H1 (cell line): ENCODE data around the gene LCP1. TPM values are rescaled to one million over a fixed set of nuclear protein-coding genes. Genes with fewer than 3 reads are reported as not detected.

Source experiments
- CTCF ChIA-PET: fragments of 300-600 bp; sonication (Branson Sonifier 250); formaldehyde crosslinking; loops from one replicate; lab custom pipeline; 2021; ENCODE audit not compliant: partially characterized antibody; lab: Charles Lee
- POLR2A ChIA-PET: fragments of 300-600 bp; sonication (Branson Sonifier 250); formaldehyde crosslinking; loops from one replicate; lab custom pipeline; 2021; ENCODE audit warnings: inconsistent platforms; ENCODE audit not compliant: partially characterized antibody; lab: Charles Lee
- DNase-seq, 2 experiments: peaks; one replicate each; pipeline versions ENCODE4 v3.0.0 to v3.0.0-alpha.2; 2010 to 2022; ENCODE audit warnings: low spot score in 2 of 2, low read depth in 1 of 2, mixed read lengths in 1 of 2
- FAIRE-seq: peaks from 2 replicates; lab custom pipeline; 2011; peaks lifted over from hg19 to GRCh38; lab: Jason Lieb, UNC
- H2AFZ ChIP-seq: 2 replicates; pipeline ENCODE4 v1.8.1; 2012; ENCODE audit warnings: low read length, inconsistent platforms
- H2AK5ac ChIP-seq: 2 replicates; pipeline ENCODE4 v1.6.1; 2013; ENCODE audit warnings: low read depth, low read length
- H2BK120ac ChIP-seq: replicated peaks from 2 replicates; pipeline ENCODE3; 2013; ENCODE audit warnings: low read depth, low read length, inconsistent platforms
- H2BK12ac ChIP-seq: 2 replicates; pipeline ENCODE4 v1.6.1; 2013; ENCODE audit warnings: low read depth, low read length
- H2BK15ac ChIP-seq: 2 replicates; pipeline ENCODE4 v1.6.1; 2013; ENCODE audit warnings: low read length
- H2BK20ac ChIP-seq: 2 replicates; pipeline ENCODE4 v1.6.1; 2013; ENCODE audit warnings: low read length
- H2BK5ac ChIP-seq: 2 replicates; pipeline ENCODE4 v1.6.1; 2013; ENCODE audit warnings: low read depth, low read length
- H3K14ac ChIP-seq: 2 replicates; pipeline ENCODE4 v1.6.1; 2013; ENCODE audit warnings: inconsistent platforms; ENCODE audit not compliant: insufficient read length
- H3K18ac ChIP-seq: 2 replicates; pipeline ENCODE4 v1.6.1; 2013; ENCODE audit warnings: low read length; ENCODE audit errors: extremely low read depth
- H3K23ac ChIP-seq: 2 replicates; pipeline ENCODE4 v1.6.1; 2013; ENCODE audit warnings: inconsistent platforms; ENCODE audit not compliant: insufficient read length
- H3K23me2 ChIP-seq: 2 replicates; pipeline ENCODE4 v1.6.1; 2013; ENCODE audit warnings: low read depth, low read length
- H3K27ac ChIP-seq: 2 replicates; pipeline ENCODE4 v1.6.1; 2011; ENCODE audit warnings: low read depth, low read length, inconsistent platforms
- H3K27me3 ChIP-seq, 4 experiments: replicated peaks in 1 of 4; 1 replicate in 1 of 4; 2 replicates in 3 of 4; pipeline versions ENCODE4 v1.6.1 to v1.8.1; 2011 to 2013; ENCODE audit warnings: low read length in 3 of 4, mild to moderate bottlenecking in 3 of 4, inconsistent platforms in 2 of 4, mixed read lengths in 2 of 4, moderate library complexity in 1 of 4; ENCODE audit not compliant: control insufficient read depth in 3 of 4, insufficient read depth in 3 of 4; ENCODE audit errors: extremely low read depth in 1 of 4
- H3K36me3 ChIP-seq, 4 experiments: 2 replicates each; pipeline versions ENCODE4 v1.6.1 to v1.8.1; 2011 to 2013; ENCODE audit warnings: mild to moderate bottlenecking in 4 of 4, low read length in 3 of 4, moderate library complexity in 2 of 4, control low read depth in 1 of 4, inconsistent platforms in 1 of 4; ENCODE audit not compliant: insufficient read depth in 4 of 4, control insufficient read depth in 2 of 4
- H3K4ac ChIP-seq: replicated peaks from 2 replicates; pipeline ENCODE3; 2013; ENCODE audit warnings: low read length, low read depth, mixed read lengths, inconsistent platforms; ENCODE audit not compliant: insufficient read length
- H3K4me1 ChIP-seq, 4 experiments: replicated peaks in 1 of 4; 1 replicate in 1 of 4; 2 replicates in 3 of 4; pipeline versions ENCODE4 v1.6.1 to v1.8.1; 2011 to 2013; ENCODE audit warnings: low read length in 3 of 4, inconsistent platforms in 2 of 4, mixed read lengths in 1 of 4; ENCODE audit not compliant: insufficient read depth in 4 of 4, control insufficient read depth in 3 of 4
- H3K4me2 ChIP-seq, 2 experiments: 2 replicates each; pipeline versions ENCODE4 v1.6.1 to v1.8.1; 2011 to 2013; ENCODE audit warnings: low read depth in 2 of 2, low read length in 2 of 2, control low read depth in 1 of 2, inconsistent platforms in 1 of 2, mild to moderate bottlenecking in 1 of 2; ENCODE audit not compliant: insufficient read depth in 1 of 2
- H3K4me3 ChIP-seq, 4 experiments: fragments of 200-600, 300-600 bp in 1 of 4; sonication (generic), shearing (Covaris generic), sonication (Bioruptor Twin) in 1 of 4; 2 replicates each; pipeline versions ENCODE4 v1.5.1 to v1.8.1; 2011 to 2016; ENCODE audit warnings: low read length in 4 of 4, low read depth in 3 of 4, control low read depth in 2 of 4, inconsistent platforms in 2 of 4, mild to moderate bottlenecking in 2 of 4, mixed read lengths in 1 of 4, moderate library complexity in 1 of 4; ENCODE audit not compliant: insufficient read depth in 2 of 4; ENCODE audit errors: extremely low read depth in 1 of 4
- H3K56ac ChIP-seq: replicated peaks from 2 replicates; pipeline ENCODE3; 2013; ENCODE audit warnings: low read depth, mild to moderate bottlenecking, mixed read lengths, low read length, inconsistent platforms; ENCODE audit not compliant: insufficient read length
- H3K79me1 ChIP-seq: 2 replicates; pipeline ENCODE4 v1.6.1; 2013; ENCODE audit warnings: low read depth, low read length, control low read depth
- H3K79me2 ChIP-seq, 2 experiments: 2 replicates each; pipeline versions ENCODE4 v1.6.1 to v1.8.1; 2012 to 2013; ENCODE audit warnings: low read length in 2 of 2, mild to moderate bottlenecking in 2 of 2, inconsistent platforms in 1 of 2; ENCODE audit not compliant: insufficient read depth in 2 of 2, control insufficient read depth in 1 of 2
- H3K9ac ChIP-seq, 4 experiments: replicated peaks in 1 of 4; 1 replicate in 1 of 4; 2 replicates in 3 of 4; pipeline versions ENCODE4 v1.6.1 to v1.8.1; 2011 to 2013; ENCODE audit warnings: low read depth in 3 of 4, low read length in 3 of 4, control low read depth in 2 of 4, mild to moderate bottlenecking in 2 of 4, moderate library complexity in 2 of 4, inconsistent platforms in 1 of 4; ENCODE audit errors: extremely low read depth in 1 of 4
- H3K9me3 ChIP-seq, 2 experiments: 2 replicates each; pipeline versions ENCODE4 v1.6.1 to v1.8.1; 2012 to 2013; ENCODE audit warnings: mild to moderate bottlenecking in 2 of 2, moderate library complexity in 2 of 2, control low read depth in 1 of 2, inconsistent platforms in 1 of 2, low read depth in 1 of 2, low read length in 1 of 2, mixed read lengths in 1 of 2; ENCODE audit not compliant: insufficient read depth in 2 of 2
- H4K20me1 ChIP-seq, 2 experiments: replicated peaks in 1 of 2; 2 replicates each; pipeline versions ENCODE3 to v1.8.1; 2011 to 2013; ENCODE audit warnings: inconsistent platforms in 2 of 2, low read length in 2 of 2, mild to moderate bottlenecking in 1 of 2; ENCODE audit not compliant: insufficient read depth in 2 of 2, control insufficient read depth in 1 of 2
- H4K5ac ChIP-seq: 2 replicates; pipeline ENCODE4 v1.6.1; 2013; ENCODE audit warnings: low read length, low read depth, mixed read lengths, inconsistent platforms; ENCODE audit not compliant: insufficient read length
- H4K8ac ChIP-seq: 2 replicates; pipeline ENCODE4 v1.8.0; 2013; ENCODE audit warnings: mild to moderate bottlenecking, moderate library complexity, low read length, inconsistent platforms; ENCODE audit not compliant: insufficient read depth; ENCODE audit errors: extremely low read depth
- H4K91ac ChIP-seq: replicated peaks from 2 replicates; pipeline ENCODE3; 2013; ENCODE audit warnings: low read length, mixed read lengths, inconsistent platforms; ENCODE audit not compliant: insufficient read length
- BCL11A ChIP-seq, 2 experiments: IDR thresholded peaks; one replicate each; pipeline ENCODE4 v1.6.1; 2011; ENCODE audit warnings: low read depth in 2 of 2, low read length in 2 of 2, mild to moderate bottlenecking in 2 of 2
- BRCA1 ChIP-seq: IDR thresholded peaks from 2 replicates; pipeline ENCODE4 v1.6.1; 2012; ENCODE audit warnings: low read depth, low read length, improper control_type of control experiment
- CHD2 ChIP-seq: IDR thresholded peaks from 2 replicates; pipeline ENCODE4 v1.6.1; 2012; ENCODE audit warnings: low read length, improper control_type of control experiment
- TAF1 ChIP-seq: IDR thresholded peaks from 2 replicates; pipeline ENCODE4 v1.6.1; 2011; ENCODE audit warnings: mild to moderate bottlenecking, low read depth, low read length
- WGBS, 2 experiments: shearing (Covaris generic) in 1 of 2; methylation state at CpG; one replicate each; pipeline versions ENCODE4 v1.1.6 to v1.1.7; 2013 to 2015; ENCODE audit warnings: low lambda C conversion rate in 2 of 2, mixed read lengths in 2 of 2, inconsistent platforms in 1 of 2, low coverage in 1 of 2, missing lambda C conversion rate in 1 of 2; ENCODE audit not compliant: insufficient replicate concordance in 2 of 2, insufficient coverage in 1 of 2, insufficient read length in 1 of 2; ENCODE audit errors: extremely low coverage in 1 of 2, missing lambda C conversion rate in 1 of 2; 5-methylcytosine and 5-hydroxymethylcytosine counted together
- polyA plus RNA-seq, 7 experiments: library from polyadenylated mRNA; depleted of rRNA in 3 of 7; stranded (reverse) in 5 of 7; unstranded in 2 of 7; fragments of >200 nt in 5 of 7; fragments of 200-250 nt in 2 of 7; gene quantifications; 1 replicate in 5 of 7; 2 replicates in 1 of 7; 4 replicates in 1 of 7; pipeline versions ENCODE4 v1.2.1 to v1.2.3, GENCODE V29; 2011 to 2013; ENCODE audit warnings: missing spikeins in 2 of 7, mixed read lengths in 2 of 7
- total RNA-seq: library from RNA; stranded (reverse); fragmentation: NEBNext Ultra II Directional; extraction: Animal tissue kit (Norgen Biotek cat#: 25700); gene quantifications from 2 replicates; pipeline ENCODE4 v1.2.1, GENCODE V29; 2021

LCP1 gene
- total and polyA plus RNA-seq, 2 of the 8 experiments (the other 6 are each of a cell fraction or from before 2014, with no cell fraction given): 0.65 to 4.3 TPM

- no peak for TF ChIP-seq BCL11A (IDR thresholded peaks at IDR 0.05; ENCODE audit: low read depth in 2 of 2, low read length in 2 of 2)
- no peak for TF ChIP-seq CHD2
- no peak for TF ChIP-seq BRCA1
- TF ChIP-seq TAF1: no peak
- Histone ChIP-seq H4K91ac (no peak overlapping the region), H4K8ac (no peak overlapping the region), H3K9me3 (no peaks in the 10 kb centered on the region), H2BK15ac (no peak overlapping the region), H2BK20ac (no peak overlapping the region), H2BK5ac (no peak overlapping the region), H2AFZ (no peak overlapping the region), H3K23me2 (no peaks in the 10 kb centered on the region), H3K56ac (no peak overlapping the region), H3K9ac (no peak overlapping the region), H3K79me2 (no peaks in the 10 kb centered on the region), H3K4me2 (no peak overlapping the region), H3K4me3 (no peak overlapping the region), H3K4ac (no peak overlapping the region), H4K5ac (no peak overlapping the region), H3K79me1 (no peaks in the 10 kb centered on the region), H3K14ac (no peak overlapping the region), H2BK12ac (no peak overlapping the region), H3K23ac (no peak overlapping the region), H3K27me3 (no peaks in the 10 kb centered on the region), H2BK120ac (no peak overlapping the region), H3K4me1 (no peaks in the 10 kb centered on the region; a peak in 1 of 7 replicates), H4K20me1 (peaks cover 0 to 2% of the 10 kb centered on the region in 2 experiments), H3K27ac (no peak overlapping the region), H3K18ac (no peak overlapping the region), H3K36me3 (no peaks in the 10 kb centered on the region), H2AK5ac (no peak overlapping the region)
- FAIRE-seq (no peak), DNase-seq (no peak)
- WGBS, 2 experiments: 88% methylated on average over 4 of the region's 4 CpGs; no CpG with 5 or more reads in 1 of the 2 experiments
- CTCF ChIA-PET: interaction anchor here (0.7 to 1.4 kb wide), 3 partner anchors 8 to 178 kb away, joined by 3 to 5 read pairs (median 4); no protein-coding TSS in a partner anchor
- POLR2A ChIA-PET: no interaction called here
Observed at GRCh38 chr13:46143184-46143701, 38.7 kb downstream of the LCP1 start.
